ENCODE data around the gene CCDC74B.
"Not testable (repeated sequence)": the region's sequence is repeated elsewhere in the genome, so short reads cannot be mapped to it uniquely, and the experiment has no call there.

DNA sequence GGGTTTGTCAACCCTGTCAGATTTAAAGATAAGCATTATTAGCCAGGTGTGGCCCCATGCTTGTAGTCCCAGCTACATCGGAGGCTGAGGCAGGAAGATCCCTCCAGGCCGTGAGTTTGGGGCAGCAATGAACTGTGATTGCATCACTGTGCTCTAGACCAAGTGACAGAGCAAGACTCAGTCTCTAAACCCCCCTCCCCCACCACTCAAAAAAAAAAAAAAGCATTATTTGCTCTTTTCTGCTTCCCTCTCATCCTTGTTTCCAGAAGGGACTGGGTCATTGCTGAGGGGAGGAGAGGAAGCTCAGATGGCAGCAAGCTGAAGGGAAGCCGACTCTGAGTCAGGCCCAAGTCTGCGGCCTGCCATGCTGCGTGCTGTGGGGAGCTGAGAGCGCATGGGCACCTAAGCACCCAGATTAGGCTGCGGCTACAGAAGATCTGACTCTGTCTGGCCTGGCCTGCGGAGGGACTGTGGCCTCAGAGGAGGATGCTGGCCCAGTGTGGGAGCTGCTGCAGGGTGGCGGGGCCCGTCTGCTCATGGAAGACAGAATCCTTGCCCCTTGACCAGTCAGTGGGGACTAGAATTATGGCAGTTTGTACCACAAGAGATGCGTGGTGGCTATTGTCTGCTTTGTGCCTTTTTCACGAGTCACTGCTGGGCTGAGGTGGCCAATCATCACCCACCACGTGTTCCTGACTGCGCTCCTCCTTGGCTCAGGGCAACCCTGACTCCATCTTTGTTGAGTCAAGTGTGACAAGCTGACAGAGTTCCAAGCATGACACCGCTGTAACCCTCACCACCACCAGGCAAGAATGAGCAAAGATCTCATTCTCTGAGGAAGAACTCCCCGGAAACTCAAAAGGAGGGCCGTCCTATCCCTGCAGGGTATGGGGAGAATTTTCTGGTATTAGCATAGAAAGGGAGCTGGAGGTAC lies 43.2 kb upstream of the CCDC74B start:
- TF ChIP-seq POLR2A, POLR2AphosphoS5 (IDR thresholded peaks at IDR 0.05; ENCODE audit: low read depth, low read length): not testable (repeated sequence)

All from GM12891 (cell line).